Measurements from ENCODE around the gene OXLD1. TPM values are rescaled to one million over a fixed set of nuclear protein-coding genes. Genes with fewer than 3 reads are reported as not detected.

The OXLD1 gene
- polyA plus RNA-seq, 1 donor (not counting 4 experiments of a cell fraction or from before 2014, with no cell fraction given), result 16.3 TPM

DNA sequence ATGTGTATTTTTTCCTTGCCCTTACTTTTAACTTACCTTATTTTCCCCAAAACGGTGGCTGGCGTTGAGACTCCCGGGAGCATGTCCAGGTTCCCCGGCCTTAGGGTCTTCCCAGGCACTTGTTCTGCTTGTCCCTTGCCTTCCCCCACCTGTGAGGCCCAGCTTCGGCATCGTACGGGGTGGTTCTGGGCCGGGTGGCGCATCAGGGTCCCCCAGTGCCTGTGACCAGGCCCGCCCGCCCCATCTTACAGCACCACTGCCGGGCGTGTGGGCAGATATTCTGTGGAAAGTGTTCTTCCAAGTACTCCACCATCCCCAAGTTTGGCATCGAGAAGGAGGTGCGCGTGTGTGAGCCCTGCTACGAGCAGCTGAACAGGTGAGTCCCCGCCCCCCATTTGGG lies 24.8 kb upstream of the OXLD1 start:
- no peak for FAIRE-seq
- Histone ChIP-seq H3K27me3 (ENCODE audit: control insufficient read depth, extremely low read depth, insufficient read depth, low read length) (no peaks in the 10 kb centered on the region), H2AFZ (ENCODE audit: control insufficient read depth, low read length) (no peak overlapping the region), H3K36me3 (ENCODE audit: control insufficient read depth in 2 of 2, extremely low read depth in 1 of 2, insufficient read depth in 2 of 2, low read length in 2 of 2) (peaks cover 63 to 78% of the 10 kb centered on the region in 2 experiments), H3K27ac (ENCODE audit: control insufficient read depth, insufficient read depth, low read length) (no peak overlapping the region), H3K9ac (ENCODE audit: control insufficient read depth, extremely low read depth, insufficient read depth, low read length) (no peak overlapping the region), H4K20me1 (ENCODE audit: control insufficient read depth, extremely low read depth, insufficient read depth, low read length) (peaks cover 14% of the 10 kb centered on the region), H3K4me2 (ENCODE audit: control insufficient read depth, extremely low read depth, insufficient read depth, low read depth, low read length) (no peak overlapping the region), H3K9me1 (ENCODE audit: control insufficient read depth, extremely low read depth, insufficient read depth, low read length) (no peaks in the 10 kb centered on the region), H3K4me3 (ENCODE audit: control insufficient read depth in 2 of 3, extremely low read depth in 1 of 3, insufficient read depth in 2 of 3, low read depth in 1 of 3, low read length in 3 of 3) (no peak overlapping the region), H3K4me1 (ENCODE audit: control insufficient read depth, extremely low read depth, insufficient read depth, low read length) (peaks cover 9% of the 10 kb centered on the region), H3K79me2 (ENCODE audit: control insufficient read depth, insufficient read depth, low read length) (peaks cover 72% of the 10 kb centered on the region), H3K9me3 (ENCODE audit: control insufficient read depth, low read depth, low read length) (no peaks in the 10 kb centered on the region)
- TF ChIP-seq EZH2 (IDR thresholded peaks at IDR 0.05; ENCODE audit: low read length), result no peak
- TF ChIP-seq, protein P1, sequence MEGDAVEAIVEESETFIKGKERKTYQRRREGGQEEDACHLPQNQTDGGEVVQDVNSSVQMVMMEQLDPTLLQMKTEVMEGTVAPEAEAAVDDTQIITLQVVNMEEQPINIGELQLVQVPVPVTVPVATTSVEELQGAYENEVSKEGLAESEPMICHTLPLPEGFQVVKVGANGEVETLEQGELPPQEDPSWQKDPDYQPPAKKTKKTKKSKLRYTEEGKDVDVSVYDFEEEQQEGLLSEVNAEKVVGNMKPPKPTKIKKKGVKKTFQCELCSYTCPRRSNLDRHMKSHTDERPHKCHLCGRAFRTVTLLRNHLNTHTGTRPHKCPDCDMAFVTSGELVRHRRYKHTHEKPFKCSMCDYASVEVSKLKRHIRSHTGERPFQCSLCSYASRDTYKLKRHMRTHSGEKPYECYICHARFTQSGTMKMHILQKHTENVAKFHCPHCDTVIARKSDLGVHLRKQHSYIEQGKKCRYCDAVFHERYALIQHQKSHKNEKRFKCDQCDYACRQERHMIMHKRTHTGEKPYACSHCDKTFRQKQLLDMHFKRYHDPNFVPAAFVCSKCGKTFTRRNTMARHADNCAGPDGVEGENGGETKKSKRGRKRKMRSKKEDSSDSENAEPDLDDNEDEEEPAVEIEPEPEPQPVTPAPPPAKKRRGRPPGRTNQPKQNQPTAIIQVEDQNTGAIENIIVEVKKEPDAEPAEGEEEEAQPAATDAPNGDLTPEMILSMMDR (optimal IDR thresholded peaks at IDR 0.05 in 1 of 3, IDR thresholded peaks at IDR 0.05 in 1 of 3, conservative IDR thresholded peaks at IDR 0.05 in 1 of 3; ENCODE audit: extremely low read depth in 1 of 3, insufficient read depth in 2 of 3, low read length in 3 of 3), result no peak
- dilution Hi-C loops (cut with MboI; ENCODE audit: extremely low pct_ligation_motif_present, low sequenced_read_pairs), result no loop called here
- DNase-seq (ENCODE audit: low read depth, low spot score), result no peak

- no peaks in the 10 kb centered on the region for H3K9me3 ChIP-seq (ENCODE audit: control insufficient read depth, low read depth, low read length)
- H3K4me1 ChIP-seq (ENCODE audit: control insufficient read depth, extremely low read depth, insufficient read depth, low read length), result peaks cover 12% of the 10 kb centered on the region
- TF ChIP-seq, protein P1 (optimal IDR thresholded peaks at IDR 0.05 in 1 of 3, IDR thresholded peaks at IDR 0.05 in 1 of 3, conservative IDR thresholded peaks at IDR 0.05 in 1 of 3; ENCODE audit: extremely low read depth in 1 of 3, insufficient read depth in 2 of 3, low read length in 3 of 3), result no peak
- no peak for TF ChIP-seq EZH2 (IDR thresholded peaks at IDR 0.05; ENCODE audit: low read length)
- no peak overlapping the region for H3K4me2 ChIP-seq (ENCODE audit: control insufficient read depth, extremely low read depth, insufficient read depth, low read depth, low read length)
- no peak overlapping the region for H3K9ac ChIP-seq (ENCODE audit: control insufficient read depth, extremely low read depth, insufficient read depth, low read length)
- H3K27me3 ChIP-seq (ENCODE audit: control insufficient read depth, extremely low read depth, insufficient read depth, low read length), result no peaks in the 10 kb centered on the region
- H3K4me3 ChIP-seq (ENCODE audit: control insufficient read depth in 2 of 3, extremely low read depth in 1 of 3, insufficient read depth in 2 of 3, low read depth in 1 of 3, low read length in 3 of 3), result no peak overlapping the region
- H3K27ac ChIP-seq (ENCODE audit: control insufficient read depth, insufficient read depth, low read length), result no peak overlapping the region
- no peak for DNase-seq (ENCODE audit: low read depth, low spot score)
- H3K9me1 ChIP-seq (ENCODE audit: control insufficient read depth, extremely low read depth, insufficient read depth, low read length), result no peaks in the 10 kb centered on the region
- FAIRE-seq, result no peak
- peaks cover 65 to 79% of the 10 kb centered on the region in 2 experiments for H3K36me3 ChIP-seq (ENCODE audit: control insufficient read depth in 2 of 2, extremely low read depth in 1 of 2, insufficient read depth in 2 of 2, low read length in 2 of 2)
- dilution Hi-C loops (cut with MboI; ENCODE audit: extremely low pct_ligation_motif_present, low sequenced_read_pairs), result no loop called here
- H4K20me1 ChIP-seq (ENCODE audit: control insufficient read depth, extremely low read depth, insufficient read depth, low read length), result peaks cover 21% of the 10 kb centered on the region
- H2AFZ ChIP-seq (ENCODE audit: control insufficient read depth, low read length), result no peak overlapping the region
- peaks cover 73% of the 10 kb centered on the region for H3K79me2 ChIP-seq (ENCODE audit: control insufficient read depth, insufficient read depth, low read length)
Measured at GRCh38 chr17:81690549-81690948, 24.1 kb upstream of the OXLD1 start.

All from keratinocyte (primary cell).